HS-27A (cell line): ENCODE data around the gene MLPH.

ENCODE experiments used
- DNase-seq: peaks from one replicate; pipeline ENCODE4 v3.0.0-alpha.2; 2012; ENCODE audit warnings: low read depth, missing footprints

The MLPH gene

GRCh38 chr2:237524631-237525030 is 37.6 kb downstream of the MLPH start:
- DNase-seq = no peak

DNA sequence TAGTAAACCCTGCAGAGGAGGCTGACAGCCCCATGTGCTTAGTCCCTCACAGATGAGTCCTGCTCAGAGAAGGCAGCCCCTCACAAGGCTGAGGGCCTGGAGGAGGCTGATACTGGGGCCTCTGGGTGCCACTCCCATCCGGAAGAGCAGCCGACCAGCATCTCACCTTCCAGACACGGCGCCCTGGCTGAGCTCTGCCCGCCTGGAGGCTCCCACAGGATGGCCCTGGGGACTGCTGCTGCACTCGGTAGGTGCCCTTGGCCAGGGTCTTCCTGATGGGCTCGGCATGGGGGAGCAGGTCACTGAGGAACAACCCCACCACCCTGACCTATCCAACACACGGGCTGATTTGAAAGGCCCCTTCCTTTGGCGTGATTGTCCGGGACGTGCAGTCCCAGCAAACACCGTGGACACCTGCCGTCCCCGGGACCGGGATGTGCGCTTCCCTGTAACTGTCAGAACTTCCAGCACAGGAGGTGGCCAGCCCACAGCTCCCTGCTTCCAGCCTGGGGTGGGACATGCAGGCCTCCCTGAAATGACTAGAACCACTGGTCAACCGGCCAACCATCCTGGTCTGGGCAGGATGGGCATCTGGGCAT is 38.6 kb downstream of the MLPH start:
- no peak for DNase-seq

DNA sequence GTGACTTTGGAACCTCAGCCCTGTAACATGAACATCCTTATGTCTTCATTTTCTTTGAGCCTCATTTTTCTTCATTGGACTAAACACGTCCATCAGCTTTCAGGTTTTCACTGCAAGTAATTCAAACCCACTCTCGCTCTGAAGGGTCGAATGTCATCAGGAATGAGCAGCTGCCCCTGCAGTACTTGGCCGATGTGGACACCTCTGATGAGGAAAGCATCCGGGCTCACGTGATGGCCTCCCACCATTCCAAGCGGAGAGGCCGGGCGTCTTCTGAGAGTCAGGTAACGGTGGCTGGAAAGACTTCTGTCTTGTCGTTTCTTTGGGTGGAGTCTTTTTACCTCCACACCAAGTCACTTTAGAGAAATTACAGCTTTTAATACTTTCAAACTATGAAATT is 40.2 kb downstream of the MLPH start:
- no peak for DNase-seq

- DNase-seq = no peak
Observed at GRCh38 chr2:237527766-237528165, 40.7 kb downstream of the MLPH start.

DNA sequence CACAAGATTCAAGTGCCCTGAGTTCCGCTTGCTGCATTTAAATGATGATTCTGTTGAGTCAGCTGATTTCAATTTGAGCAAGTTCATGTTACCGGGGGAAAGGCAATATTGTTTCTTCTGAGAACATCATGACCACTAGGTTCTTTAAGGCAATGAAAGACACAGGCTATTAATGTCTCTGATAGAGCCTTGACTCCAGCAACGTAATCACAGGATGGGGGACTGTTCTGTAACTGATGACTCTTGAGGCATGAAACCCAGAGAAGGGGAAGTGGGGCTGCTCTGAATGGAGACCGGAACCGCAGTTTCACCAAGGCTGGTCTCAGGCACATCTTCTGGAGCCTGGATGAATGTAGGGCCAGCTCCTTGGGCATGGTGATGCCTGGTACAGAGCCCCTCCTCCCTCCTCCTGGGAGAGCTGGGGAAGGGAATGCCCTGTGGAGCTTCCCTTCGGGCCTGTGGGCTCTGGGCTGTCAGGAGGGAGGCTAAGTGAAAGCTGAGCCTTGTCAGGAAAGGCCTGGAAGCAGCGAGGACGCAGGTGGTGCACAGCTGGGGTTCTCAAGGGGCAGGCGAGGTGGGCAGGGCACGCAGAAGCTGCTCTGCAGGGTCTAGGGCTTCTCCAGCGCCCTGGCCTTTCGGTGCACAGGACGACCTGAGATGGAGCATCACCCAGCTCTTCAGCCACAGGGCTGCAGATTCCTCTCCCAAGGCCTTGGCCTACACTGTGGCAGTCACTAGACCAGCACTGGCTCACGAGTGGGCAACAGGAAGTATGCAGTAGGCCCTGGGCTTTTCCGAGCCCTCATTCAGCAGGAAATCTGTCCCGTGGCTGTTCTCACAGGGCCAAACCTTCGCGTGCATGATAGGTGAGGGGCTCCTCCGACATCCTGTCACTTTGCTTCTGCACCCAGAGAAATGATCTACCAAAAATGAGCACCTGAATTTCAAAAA is 42.7 kb downstream of the MLPH start:
- no peak for DNase-seq

GRCh38 chr2:237530472-237531433 is 43.7 kb downstream of the MLPH start:
- DNase-seq = no peak

DNA sequence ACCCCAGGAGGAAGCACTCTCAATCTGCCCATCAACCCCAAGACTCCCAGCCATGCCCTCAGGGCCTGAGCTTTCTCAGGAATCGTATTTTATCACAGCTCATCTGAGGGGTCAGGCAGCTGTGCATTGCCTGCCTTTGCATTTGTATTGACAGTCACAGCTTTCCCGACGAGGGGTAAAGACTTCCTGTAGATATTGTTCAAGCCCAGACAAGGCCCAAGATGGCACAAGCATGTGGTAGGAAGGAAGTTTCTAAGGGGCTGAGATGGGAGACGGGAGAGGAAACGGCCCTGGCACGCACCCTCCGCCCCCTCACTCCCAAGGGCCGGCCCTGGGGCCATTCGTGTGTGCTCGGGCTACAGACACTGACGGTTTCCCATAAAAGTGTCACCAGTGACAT is 45.1 kb downstream of the MLPH start:
- no peak for DNase-seq

- no peak for DNase-seq
Observed at GRCh38 chr2:237533668-237534161, 46.7 kb downstream of the MLPH start.

DNA sequence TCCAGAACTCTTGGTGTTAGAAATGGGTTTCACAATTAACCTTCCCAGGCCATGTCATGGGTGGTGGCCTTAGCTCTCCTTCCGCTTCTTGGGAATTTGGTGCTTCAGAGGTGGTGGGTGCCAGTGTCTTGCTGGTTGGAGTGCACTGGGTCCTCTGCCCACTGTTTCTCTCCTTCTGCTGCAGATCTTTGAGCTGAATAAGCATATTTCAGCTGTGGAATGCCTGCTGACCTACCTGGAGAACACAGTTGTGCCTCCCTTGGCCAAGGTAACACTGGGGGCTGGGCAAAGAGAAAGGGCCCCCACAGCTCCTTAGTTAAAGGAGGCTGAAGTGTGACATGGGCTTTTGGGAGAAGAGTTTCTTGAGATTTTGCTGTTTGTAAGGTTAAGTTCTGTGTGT is 47.3 kb downstream of the MLPH start:
- DNase-seq = no peak

DNA sequence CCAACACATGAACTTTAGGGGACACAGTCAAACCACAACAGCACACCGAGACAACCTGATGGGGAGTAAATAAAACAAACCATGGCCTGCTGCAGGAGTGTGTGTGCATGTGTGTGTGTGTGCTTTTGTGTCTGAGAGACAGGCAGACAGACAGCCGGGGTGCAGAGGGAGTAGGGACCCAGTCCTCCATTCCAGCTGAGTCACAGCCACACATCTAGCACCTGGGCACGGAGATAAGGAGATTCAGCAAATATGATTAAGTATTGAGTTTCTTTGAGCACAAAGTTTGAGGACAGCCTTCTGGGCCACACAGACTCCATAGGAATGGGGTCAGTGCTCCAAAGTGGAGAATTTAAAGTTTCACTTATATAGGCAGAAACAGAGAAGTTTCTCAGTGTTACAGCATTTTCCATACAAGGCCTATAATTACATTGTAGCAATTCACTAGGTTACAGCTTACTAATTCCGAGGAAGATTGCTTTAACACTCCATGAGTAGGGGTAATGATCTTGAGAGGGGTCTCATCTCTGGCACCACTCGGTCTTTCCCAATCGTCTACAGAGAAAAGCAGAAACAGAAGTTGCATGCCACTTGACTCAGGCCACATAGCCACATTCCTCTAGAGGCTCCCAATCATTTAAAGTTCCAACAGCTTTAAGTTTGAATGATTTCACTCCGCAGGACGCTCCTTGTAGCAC is 48.5 kb downstream of the MLPH start:
- no peak for DNase-seq

DNA sequence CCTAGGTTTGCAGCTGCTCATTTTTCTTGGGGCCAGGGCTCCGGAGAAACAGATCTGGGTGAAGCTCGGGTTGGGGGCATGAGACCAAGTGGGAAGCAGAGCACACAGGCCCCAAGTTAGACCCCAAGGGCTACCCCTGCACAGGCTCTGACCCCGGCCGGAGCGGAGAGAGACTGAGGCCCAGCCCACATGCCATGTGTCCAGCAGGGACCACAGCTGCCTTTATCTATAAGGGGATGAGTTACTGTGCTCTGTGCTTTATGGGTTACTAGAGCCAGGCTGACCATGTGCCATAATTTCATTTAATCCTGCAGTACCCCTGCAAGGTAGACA is 49.0 kb downstream of the MLPH start:
- DNase-seq = no peak

- no peak for DNase-seq
Observed at GRCh38 chr2:237536617-237537016, 49.6 kb downstream of the MLPH start.

DNA sequence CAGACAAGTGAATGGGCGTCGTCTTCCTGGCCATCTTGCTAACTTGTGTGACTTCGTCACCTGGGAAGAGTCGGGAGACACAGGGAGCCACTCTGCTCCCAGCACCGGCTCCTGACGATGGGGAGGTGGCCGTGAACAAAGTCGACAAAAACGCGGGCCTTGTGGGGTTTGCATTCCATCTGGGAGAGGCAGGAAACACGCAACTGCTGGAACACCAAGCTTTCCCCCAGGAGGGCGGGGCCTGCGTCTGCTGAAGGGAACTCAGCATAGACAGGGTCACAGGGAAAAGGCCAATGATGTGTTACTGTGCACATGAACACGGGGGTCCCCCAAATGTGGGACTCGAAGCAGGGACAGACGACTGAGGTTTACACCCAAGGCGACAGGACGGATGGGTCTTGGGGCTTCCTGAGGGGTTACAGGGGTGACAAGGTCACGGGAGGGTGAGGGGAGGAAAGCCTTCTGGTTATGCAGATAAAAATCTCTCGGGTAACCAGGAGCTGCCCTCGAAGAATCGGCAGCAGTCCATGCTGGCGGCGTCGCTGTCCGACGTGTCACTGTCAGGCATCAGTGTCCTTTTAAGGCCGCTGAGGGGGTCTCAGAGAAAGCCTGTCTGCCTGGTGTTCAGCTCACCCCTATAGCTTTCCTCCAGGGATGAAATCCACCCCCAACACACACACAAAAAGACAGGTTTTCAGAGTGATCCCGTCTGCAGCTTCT is 51.1 kb downstream of the MLPH start:
- DNase-seq = no peak

DNA sequence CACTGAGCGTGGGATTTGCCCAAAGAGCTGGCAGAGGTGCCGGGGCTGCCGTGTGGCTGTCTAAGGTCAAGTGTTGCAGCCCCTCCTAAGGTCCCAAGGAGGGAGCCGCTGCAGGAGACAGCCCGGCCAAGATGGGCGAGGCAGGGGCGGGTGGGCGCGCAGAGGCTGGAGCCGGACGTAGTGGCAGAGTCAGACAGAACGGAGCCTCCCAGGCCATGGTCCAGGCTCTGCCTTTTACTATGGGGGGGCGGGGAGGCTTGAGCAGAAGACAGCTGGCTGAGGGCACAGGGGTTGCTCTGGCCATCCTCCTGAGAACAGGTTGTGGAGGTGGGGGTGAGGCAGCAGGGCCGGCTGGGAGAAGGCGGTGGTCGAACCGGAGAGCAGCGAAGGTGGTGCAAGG is 51.9 kb downstream of the MLPH start:
- no peak for DNase-seq

GRCh38 chr2:237539681-237540080 is 52.6 kb downstream of the MLPH start:
- no peak for DNase-seq

- DNase-seq = no peak
Observed at GRCh38 chr2:237540223-237540775, 53.2 kb downstream of the MLPH start.

DNA sequence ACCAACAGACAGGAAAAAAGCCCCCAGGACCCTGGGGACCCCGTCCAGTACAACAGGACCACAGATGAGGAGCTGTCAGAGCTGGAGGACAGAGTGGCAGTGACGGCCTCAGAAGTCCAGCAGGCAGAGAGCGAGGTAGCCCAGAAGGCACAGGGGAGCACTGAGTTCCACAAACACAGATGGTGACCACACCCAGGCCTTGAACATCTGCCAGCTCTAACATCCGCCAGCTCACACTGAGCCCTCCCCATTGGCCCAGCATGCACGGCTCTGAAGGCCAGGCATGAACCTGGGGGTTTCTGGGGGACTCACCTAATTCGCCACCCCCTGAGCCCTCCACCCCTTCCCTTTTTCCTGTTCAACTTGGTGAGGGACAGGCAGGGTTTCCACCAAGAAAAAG is 53.8 kb downstream of the MLPH start:
- DNase-seq = no peak

GRCh38 chr2:237541243-237541642 is 54.2 kb downstream of the MLPH start:
- no peak for DNase-seq

DNA sequence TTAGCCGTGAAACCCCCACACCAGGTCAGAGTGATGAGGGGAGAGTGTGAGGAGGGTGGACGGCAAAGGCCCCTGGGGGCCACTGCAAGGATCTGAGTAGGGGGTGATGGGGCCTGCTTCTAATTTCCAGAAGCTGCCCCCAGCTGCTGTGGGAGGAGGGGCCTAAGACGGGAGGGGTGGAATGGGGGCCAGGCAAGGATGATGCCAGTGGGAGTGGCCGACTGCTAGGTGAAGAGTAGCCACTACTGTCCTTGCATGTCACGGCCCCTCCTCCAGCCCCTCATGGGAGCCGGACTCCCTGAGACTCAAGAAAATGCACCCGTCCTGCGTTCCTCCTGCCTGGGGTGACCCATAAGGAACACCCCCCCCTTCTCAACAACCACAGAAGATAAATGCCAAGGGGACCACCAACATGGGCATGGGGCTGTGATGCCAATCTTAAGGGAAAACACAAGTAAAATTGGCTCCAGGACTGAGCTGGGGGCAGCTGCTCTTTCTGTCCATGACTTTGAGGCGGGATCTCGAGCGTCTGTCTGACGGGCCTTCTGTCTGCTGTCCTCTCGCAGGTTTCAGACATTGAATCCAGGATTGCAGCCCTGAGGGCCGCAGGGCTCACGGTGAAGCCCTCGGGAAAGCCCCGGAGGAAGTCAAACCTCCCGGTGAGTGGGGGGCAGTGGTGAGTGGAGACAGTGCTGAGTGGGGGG is 55.1 kb downstream of the MLPH start:
- no peak for DNase-seq
